ENCODE data around the gene DDX39B.

DDX39B gene

DNA sequence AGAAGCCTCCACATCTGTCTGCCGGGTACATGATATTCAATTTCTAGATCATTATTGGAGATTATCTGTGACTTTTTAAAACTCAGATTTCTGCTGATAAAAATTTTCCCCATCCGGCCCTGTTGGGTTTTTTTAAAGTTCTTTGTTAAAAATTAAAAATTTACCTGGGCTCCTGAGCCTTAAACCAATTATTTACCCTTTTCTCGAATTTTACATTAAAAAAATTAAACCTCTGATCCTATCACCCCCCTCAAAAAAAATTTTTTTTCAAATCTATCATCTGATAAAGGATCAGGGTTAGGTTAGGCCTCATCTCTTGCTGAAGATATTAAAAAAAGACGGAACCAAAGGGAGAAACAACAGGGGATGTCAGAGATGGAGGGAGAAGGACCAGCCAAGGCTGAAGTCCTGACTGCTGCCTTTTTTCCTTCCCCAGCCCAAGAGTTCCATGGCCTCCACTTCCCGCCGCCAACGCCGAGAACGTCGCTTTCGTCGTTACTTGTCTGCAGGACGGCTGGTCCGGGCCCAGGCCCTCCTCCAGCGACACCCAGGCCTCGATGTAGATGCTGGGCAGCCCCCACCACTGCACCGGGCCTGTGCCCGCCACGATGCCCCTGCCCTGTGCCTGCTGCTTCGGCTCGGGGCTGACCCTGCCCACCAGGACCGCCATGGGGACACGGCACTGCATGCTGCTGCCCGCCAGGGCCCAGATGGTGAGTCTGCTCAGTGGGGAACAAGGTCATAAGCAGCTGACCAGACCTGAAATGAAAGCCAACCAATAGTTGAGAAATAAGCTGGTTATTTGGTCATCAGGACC is 6.1 kb upstream of the DDX39B start:
- TF ChIP-seq POLR2AphosphoS5 (IDR thresholded peaks at IDR 0.05; ENCODE audit: low read depth, low read length): no peak
- no peak for TF ChIP-seq FOXP2 (optimal IDR thresholded peaks at IDR 0.05; ENCODE audit: borderline replicate concordance, extremely low read depth, extremely low read length, insufficient read depth)
- TF ChIP-seq, protein P1, sequence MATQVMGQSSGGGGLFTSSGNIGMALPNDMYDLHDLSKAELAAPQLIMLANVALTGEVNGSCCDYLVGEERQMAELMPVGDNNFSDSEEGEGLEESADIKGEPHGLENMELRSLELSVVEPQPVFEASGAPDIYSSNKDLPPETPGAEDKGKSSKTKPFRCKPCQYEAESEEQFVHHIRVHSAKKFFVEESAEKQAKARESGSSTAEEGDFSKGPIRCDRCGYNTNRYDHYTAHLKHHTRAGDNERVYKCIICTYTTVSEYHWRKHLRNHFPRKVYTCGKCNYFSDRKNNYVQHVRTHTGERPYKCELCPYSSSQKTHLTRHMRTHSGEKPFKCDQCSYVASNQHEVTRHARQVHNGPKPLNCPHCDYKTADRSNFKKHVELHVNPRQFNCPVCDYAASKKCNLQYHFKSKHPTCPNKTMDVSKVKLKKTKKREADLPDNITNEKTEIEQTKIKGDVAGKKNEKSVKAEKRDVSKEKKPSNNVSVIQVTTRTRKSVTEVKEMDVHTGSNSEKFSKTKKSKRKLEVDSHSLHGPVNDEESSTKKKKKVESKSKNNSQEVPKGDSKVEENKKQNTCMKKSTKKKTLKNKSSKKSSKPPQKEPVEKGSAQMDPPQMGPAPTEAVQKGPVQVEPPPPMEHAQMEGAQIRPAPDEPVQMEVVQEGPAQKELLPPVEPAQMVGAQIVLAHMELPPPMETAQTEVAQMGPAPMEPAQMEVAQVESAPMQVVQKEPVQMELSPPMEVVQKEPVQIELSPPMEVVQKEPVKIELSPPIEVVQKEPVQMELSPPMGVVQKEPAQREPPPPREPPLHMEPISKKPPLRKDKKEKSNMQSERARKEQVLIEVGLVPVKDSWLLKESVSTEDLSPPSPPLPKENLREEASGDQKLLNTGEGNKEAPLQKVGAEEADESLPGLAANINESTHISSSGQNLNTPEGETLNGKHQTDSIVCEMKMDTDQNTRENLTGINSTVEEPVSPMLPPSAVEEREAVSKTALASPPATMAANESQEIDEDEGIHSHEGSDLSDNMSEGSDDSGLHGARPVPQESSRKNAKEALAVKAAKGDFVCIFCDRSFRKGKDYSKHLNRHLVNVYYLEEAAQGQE (IDR thresholded peaks at IDR 0.05; ENCODE audit: insufficient read depth in 1 of 2, low read depth in 2 of 2, low read length in 2 of 2): no peak
- no peak for TF ChIP-seq SIN3A (IDR thresholded peaks at IDR 0.05; ENCODE audit: borderline replicate concordance, insufficient read depth, low read length)
- no peak for TF ChIP-seq TAF1 (IDR thresholded peaks at IDR 0.05; ENCODE audit: borderline replicate concordance, insufficient read depth, low read length)

DNA sequence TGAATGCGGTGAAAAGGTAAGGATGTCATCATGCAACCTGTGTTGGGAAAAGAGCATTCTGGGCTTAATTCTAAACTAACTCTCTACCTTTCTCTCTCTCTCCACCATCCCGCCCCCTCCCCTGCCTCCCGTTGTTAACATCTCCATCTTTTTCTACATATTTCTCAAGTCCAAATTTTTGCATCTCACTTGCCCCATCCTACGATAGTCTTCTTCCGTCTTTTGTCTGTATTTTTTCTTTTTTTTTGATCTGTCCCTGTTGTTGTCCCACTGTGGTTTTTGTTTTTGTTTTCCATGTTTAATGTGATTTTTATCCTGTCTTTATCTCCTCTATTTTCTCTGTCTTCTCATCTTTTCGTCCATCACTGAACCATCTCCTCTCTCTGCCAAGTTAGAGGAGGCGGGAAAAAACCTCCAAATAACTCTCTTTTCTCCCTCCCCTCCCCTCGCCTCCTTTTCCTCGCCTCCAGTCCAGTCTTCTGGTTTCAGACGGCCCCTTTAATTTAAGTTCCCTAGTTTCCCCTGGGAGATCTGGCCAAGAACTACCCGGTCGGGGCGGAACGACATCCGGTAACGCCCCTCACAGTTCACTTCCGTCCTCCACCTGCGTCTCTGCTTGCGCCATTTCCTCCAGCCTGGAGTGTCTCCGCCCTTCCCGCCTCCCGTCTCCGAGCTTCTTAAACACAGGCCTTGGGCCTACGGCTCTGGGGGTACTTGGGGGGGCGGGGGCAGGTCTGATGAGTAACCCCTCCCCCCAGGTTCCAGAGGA is 5.3 kb upstream of the DDX39B start, which contains the start of gene NFKBIL1:
Gene NFKBIL1 (plus strand): TSS at position 651 of the 769 bp plus-strand sequence. CDS start 87 bp downstream, at position 738.
- TF ChIP-seq SIN3A (IDR thresholded peaks at IDR 0.05; ENCODE audit: borderline replicate concordance, insufficient read depth, low read length) (0 out of 2 replicates have a peak, but pooled peaks have one; percentile 30), POLR2AphosphoS5 (IDR thresholded peaks at IDR 0.05; ENCODE audit: low read depth, low read length) (peak; percentile 96), FOXP2 (optimal IDR thresholded peaks at IDR 0.05; ENCODE audit: borderline replicate concordance, extremely low read depth, extremely low read length, insufficient read depth) (no peak), TAF1 (IDR thresholded peaks at IDR 0.05; ENCODE audit: borderline replicate concordance, insufficient read depth, low read length) (peak; percentile 76; the same call in 1 of the 2 replicates)
- TF ChIP-seq, protein P1 (IDR thresholded peaks at IDR 0.05; ENCODE audit: insufficient read depth in 1 of 2, low read depth in 2 of 2, low read length in 2 of 2): 0 out of 4 replicates have a peak, but pooled peaks of 1 of the 2 experiments have one; percentile 27

DNA sequence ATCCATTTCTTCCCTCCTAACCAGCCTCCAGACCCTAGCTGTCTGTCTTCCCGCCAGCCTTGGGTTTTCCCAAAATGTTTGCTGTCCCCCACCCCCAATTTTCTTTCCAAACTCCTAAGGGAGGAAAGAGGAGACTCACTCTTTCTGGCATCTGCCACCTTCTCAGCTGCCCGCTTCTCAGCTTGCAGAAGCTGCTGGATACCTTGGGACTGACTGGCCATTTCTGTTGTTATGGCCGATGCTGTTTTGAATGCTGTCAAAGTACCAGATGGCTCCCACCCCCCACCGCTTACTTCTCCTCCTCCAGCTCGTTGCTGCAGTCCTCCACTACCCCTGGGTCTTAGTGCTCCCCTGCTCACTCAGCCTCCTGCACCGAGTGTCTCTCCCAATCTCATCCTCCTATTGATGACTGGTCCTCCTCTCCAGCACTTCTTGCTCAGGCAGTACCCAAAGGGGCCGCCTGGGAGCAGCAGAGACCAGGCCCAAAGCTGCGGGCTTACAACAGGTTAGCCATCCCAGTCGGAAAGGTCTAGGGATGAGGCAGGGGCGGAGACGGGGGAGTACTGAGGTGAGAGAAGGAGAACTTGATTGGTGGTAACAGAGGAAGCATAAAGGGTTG is 4.6 kb upstream of the DDX39B start, which contains the start of gene ATP6V1G2:
Gene ATP6V1G2 (minus strand): TSS at position 270 of the 619 bp plus-strand sequence. CDS start 49 bp downstream, at position 221.
- no peak for TF ChIP-seq FOXP2 (optimal IDR thresholded peaks at IDR 0.05; ENCODE audit: borderline replicate concordance, extremely low read depth, extremely low read length, insufficient read depth)
- no peak for TF ChIP-seq POLR2AphosphoS5 (IDR thresholded peaks at IDR 0.05; ENCODE audit: low read depth, low read length)
- TF ChIP-seq, protein P1 (IDR thresholded peaks at IDR 0.05; ENCODE audit: insufficient read depth in 1 of 2, low read depth in 2 of 2, low read length in 2 of 2): 0 out of 4 replicates have a peak, but pooled peaks of 1 of the 2 experiments have one; percentile 7

DNA sequence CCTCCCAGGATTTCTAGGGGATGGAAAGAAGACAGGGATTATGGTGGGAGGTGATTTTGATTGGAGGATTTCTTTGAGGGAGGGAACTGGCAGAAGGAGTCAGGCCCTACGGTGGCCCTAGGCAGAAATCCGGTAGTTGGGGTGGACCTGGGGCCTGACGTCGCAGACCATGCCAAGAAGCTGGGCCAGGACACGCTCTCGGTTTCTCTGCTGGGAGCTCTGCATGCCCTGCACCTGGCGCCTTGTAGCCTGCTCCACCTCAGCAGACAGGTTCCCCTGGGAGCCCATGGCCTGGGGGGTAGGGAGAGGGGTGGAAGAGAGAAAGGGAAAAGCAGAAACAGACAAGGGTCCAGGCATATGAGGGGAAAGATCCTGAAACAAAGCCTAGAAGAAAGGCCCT is 3.5 kb upstream of the DDX39B start:
- TF ChIP-seq FOXP2 (optimal IDR thresholded peaks at IDR 0.05; ENCODE audit: borderline replicate concordance, extremely low read depth, extremely low read length, insufficient read depth): no peak
- TF ChIP-seq SIN3A (IDR thresholded peaks at IDR 0.05; ENCODE audit: borderline replicate concordance, insufficient read depth, low read length): no peak
- TF ChIP-seq, protein P1 (IDR thresholded peaks at IDR 0.05; ENCODE audit: insufficient read depth in 1 of 2, low read depth in 2 of 2, low read length in 2 of 2): no peak

Measured in PFSK-1 (cell line).